Fibroblast of lung (primary cell): ENCODE results near the gene PIK3C3. TPM values are rescaled to one million over a fixed set of nuclear protein-coding genes. Genes with fewer than 3 reads are reported as not detected.
"Not testable (repeated sequence)": the region's sequence is repeated elsewhere in the genome, so short reads cannot be mapped to it uniquely, and the experiment has no call there.

Experiments
- DNase-seq, 2 donors: peaks; one replicate each; pipeline versions ENCODE4 v3.0.0 to v3.0.0-alpha.2; 2010; ENCODE audit warnings: low read depth in 2 of 2
- H2AFZ ChIP-seq: 2 replicates; pipeline ENCODE4 v1.5.1; 2012; ENCODE audit warnings: low read length, control low read depth, inconsistent platforms
- H3K27ac ChIP-seq: 2 replicates; pipeline ENCODE4 v1.5.1; 2011; ENCODE audit warnings: low read length, control low read depth; ENCODE audit not compliant: insufficient read depth
- H3K27me3 ChIP-seq: 2 replicates; pipeline ENCODE4 v1.5.1; 2011; ENCODE audit warnings: mild to moderate bottlenecking, low read length; ENCODE audit not compliant: control insufficient read depth, insufficient read depth
- H3K36me3 ChIP-seq: 2 replicates; pipeline ENCODE4 v1.5.1; 2011; ENCODE audit warnings: low read length; ENCODE audit not compliant: control insufficient read depth, insufficient read depth
- H3K4me1 ChIP-seq: 2 replicates; pipeline ENCODE4 v1.5.1; 2011; ENCODE audit warnings: low read length; ENCODE audit not compliant: control insufficient read depth, insufficient read depth; ENCODE audit errors: extremely low read depth
- H3K4me2 ChIP-seq: 2 replicates; pipeline ENCODE4 v1.5.1; 2011; ENCODE audit warnings: low read length, control low read depth; ENCODE audit not compliant: insufficient read depth; ENCODE audit errors: extremely low read depth
- H3K4me3 ChIP-seq, 4 experiments: fragments of 200-600 bp in 1 of 4; sonication (generic) in 1 of 4; replicated peaks in 1 of 4; 2 replicates each; pipeline ENCODE4 v1.5.1; 2011 to 2016; ENCODE audit warnings: low read length in 4 of 4, low read depth in 3 of 4, mild to moderate bottlenecking in 3 of 4, control low read depth in 2 of 4, inconsistent platforms in 1 of 4, mixed read lengths in 1 of 4; ENCODE audit not compliant: insufficient read depth in 1 of 4; ENCODE audit errors: control extremely low read depth in 1 of 4
- H3K79me2 ChIP-seq: 2 replicates; pipeline ENCODE4 v1.5.1; 2012; ENCODE audit warnings: mild to moderate bottlenecking, low read length, inconsistent platforms; ENCODE audit not compliant: control insufficient read depth, insufficient read depth
- H3K9ac ChIP-seq: 2 replicates; pipeline ENCODE4 v1.5.1; 2011; ENCODE audit warnings: mild to moderate bottlenecking, low read length, control low read depth; ENCODE audit not compliant: insufficient read depth
- H3K9me3 ChIP-seq: 2 replicates; pipeline ENCODE4 v1.5.1; 2012; ENCODE audit warnings: low read depth, low read length; ENCODE audit not compliant: control insufficient read depth, insufficient read depth
- H4K20me1 ChIP-seq: 2 replicates; pipeline ENCODE4 v1.5.1; 2011; ENCODE audit warnings: low read length; ENCODE audit not compliant: control insufficient read depth, insufficient read depth; ENCODE audit errors: extremely low read depth
- CTCF ChIP-seq, 2 donors: IDR thresholded peaks in 1 of 2; conservative IDR thresholded peaks in 1 of 2; 1 replicate in 1 of 2; 2 replicates in 1 of 2; pipeline ENCODE4 v1.5.1; 2011 to 2012; ENCODE audit warnings: low read length in 2 of 2, control low read depth in 1 of 2, inconsistent platforms in 1 of 2, low read depth in 1 of 2, mild to moderate bottlenecking in 1 of 2
- EZH2 ChIP-seq: IDR thresholded peaks from 2 replicates; pipeline ENCODE4 v1.5.1; 2012; ENCODE audit warnings: low read length, control low read depth, mild to moderate bottlenecking; ENCODE audit errors: missing control alignments
- polyA plus RNA-seq, 2 donors: library from polyadenylated mRNA; depleted of rRNA in 1 of 2; stranded (reverse) in 1 of 2; unstranded in 1 of 2; fragments of >200 nt; gene quantifications; 2 replicates each; pipeline ENCODE4 v1.2.1, GENCODE V29; 2011 to 2012; ENCODE audit warnings: missing spikeins in 1 of 2
- total RNA-seq: library from RNA; depleted of rRNA; stranded (reverse); fragments of >200 nt; gene quantifications from 2 replicates; pipeline ENCODE4 v1.2.1, GENCODE V29; 2014

PIK3C3 gene
- total and polyA plus RNA-seq, 2 donors (not counting 1 experiment from before 2014, with no cell fraction given) = 28.9 to 58.6 TPM

GRCh38 chr18:42106784-42107183, 151.8 kb downstream of the PIK3C3 start:
- Histone ChIP-seq H3K4me1 (no peaks in the 10 kb centered on the region), H3K4me3 (no peak overlapping the region), H3K79me2 (no peaks in the 10 kb centered on the region), H3K27me3 (no peaks in the 10 kb centered on the region), H3K27ac (no peak overlapping the region), H3K9me3 (no peaks in the 10 kb centered on the region), H4K20me1 (no peaks in the 10 kb centered on the region), H3K4me2 (no peak overlapping the region), H3K9ac (no peak overlapping the region), H3K36me3 (no peaks in the 10 kb centered on the region), H2AFZ (no peak overlapping the region)
- no peak for DNase-seq
- TF ChIP-seq CTCF (conservative IDR thresholded peaks at IDR 0.05 in 1 of 2, IDR thresholded peaks at IDR 0.05 in 1 of 2; ENCODE audit: low read depth in 1 of 2, low read length in 2 of 2) = no peak
- no peak for TF ChIP-seq EZH2

GRCh38 chr18:42107287-42107686, 152.3 kb downstream of the PIK3C3 start:
- H3K27ac ChIP-seq = no peak overlapping the region
- no peak overlapping the region for H3K4me3 ChIP-seq
- H3K4me2 ChIP-seq = no peak overlapping the region
- TF ChIP-seq CTCF (conservative IDR thresholded peaks at IDR 0.05 in 1 of 2, IDR thresholded peaks at IDR 0.05 in 1 of 2; ENCODE audit: low read depth in 1 of 2, low read length in 2 of 2) (no peak), EZH2 (no peak)
- no peak for DNase-seq
- H3K79me2 ChIP-seq = no peaks in the 10 kb centered on the region
- H3K36me3 ChIP-seq = no peaks in the 10 kb centered on the region
- H4K20me1 ChIP-seq = no peaks in the 10 kb centered on the region
- no peak overlapping the region for H2AFZ ChIP-seq
- no peaks in the 10 kb centered on the region for H3K27me3 ChIP-seq
- no peaks in the 10 kb centered on the region for H3K4me1 ChIP-seq
- no peaks in the 10 kb centered on the region for H3K9me3 ChIP-seq
- no peak overlapping the region for H3K9ac ChIP-seq

GRCh38 chr18:42107691-42108450, 152.8 kb downstream of the PIK3C3 start:
- DNase-seq = no peak
- H3K27me3 ChIP-seq = no peaks in the 10 kb centered on the region
- H3K4me1 ChIP-seq = no peaks in the 10 kb centered on the region
- TF ChIP-seq EZH2 (no peak), CTCF (conservative IDR thresholded peaks at IDR 0.05 in 1 of 2, IDR thresholded peaks at IDR 0.05 in 1 of 2; ENCODE audit: low read depth in 1 of 2, low read length in 2 of 2) (no peak)
- H3K27ac ChIP-seq = no peak overlapping the region
- H3K4me2 ChIP-seq = no peak overlapping the region
- H3K79me2 ChIP-seq = no peaks in the 10 kb centered on the region
- no peaks in the 10 kb centered on the region for H4K20me1 ChIP-seq
- H3K36me3 ChIP-seq = no peaks in the 10 kb centered on the region
- no peak overlapping the region for H2AFZ ChIP-seq
- H3K9ac ChIP-seq = no peak overlapping the region
- H3K4me3 ChIP-seq = no peak overlapping the region
- H3K9me3 ChIP-seq = no peaks in the 10 kb centered on the region

- not testable (repeated sequence) for DNase-seq, H3K9ac ChIP-seq, H4K20me1 ChIP-seq, H3K4me3 ChIP-seq, H3K27me3 ChIP-seq, H3K4me2 ChIP-seq, H3K9me3 ChIP-seq, H3K79me2 ChIP-seq, H3K4me1 ChIP-seq, H3K36me3 ChIP-seq, H2AFZ ChIP-seq, H3K27ac ChIP-seq
Observed at GRCh38 chr18:42112147-42112546, 157.1 kb downstream of the PIK3C3 start.
